Astrocyte of the cerebellum (primary cell): Measurements from ENCODE around the gene DSP.

Experiments
- DNase-seq: peaks from one replicate; pipeline ENCODE4 v3.0.0-alpha.2; 2011; ENCODE audit warnings: low read depth
- H3K4me3 ChIP-seq: 2 replicates; pipeline ENCODE4 v1.5.1; 2011; ENCODE audit warnings: mild to moderate bottlenecking, low read depth, low read length, moderate library complexity
- in situ Hi-C: cut with HindIII; loops from 2 replicates; pipeline ENCODE4 v1.10.0; 2017; ENCODE audit warnings: low sequenced_read_pairs
- TF ChIP-seq, protein P1 (sequence below): IDR thresholded peaks from 2 replicates; pipeline ENCODE4 v1.5.1; 2012; ENCODE audit warnings: low read length, low read depth, moderate library complexity, mild to moderate bottlenecking; ENCODE audit errors: missing control alignments

Gene DSP

DNA sequence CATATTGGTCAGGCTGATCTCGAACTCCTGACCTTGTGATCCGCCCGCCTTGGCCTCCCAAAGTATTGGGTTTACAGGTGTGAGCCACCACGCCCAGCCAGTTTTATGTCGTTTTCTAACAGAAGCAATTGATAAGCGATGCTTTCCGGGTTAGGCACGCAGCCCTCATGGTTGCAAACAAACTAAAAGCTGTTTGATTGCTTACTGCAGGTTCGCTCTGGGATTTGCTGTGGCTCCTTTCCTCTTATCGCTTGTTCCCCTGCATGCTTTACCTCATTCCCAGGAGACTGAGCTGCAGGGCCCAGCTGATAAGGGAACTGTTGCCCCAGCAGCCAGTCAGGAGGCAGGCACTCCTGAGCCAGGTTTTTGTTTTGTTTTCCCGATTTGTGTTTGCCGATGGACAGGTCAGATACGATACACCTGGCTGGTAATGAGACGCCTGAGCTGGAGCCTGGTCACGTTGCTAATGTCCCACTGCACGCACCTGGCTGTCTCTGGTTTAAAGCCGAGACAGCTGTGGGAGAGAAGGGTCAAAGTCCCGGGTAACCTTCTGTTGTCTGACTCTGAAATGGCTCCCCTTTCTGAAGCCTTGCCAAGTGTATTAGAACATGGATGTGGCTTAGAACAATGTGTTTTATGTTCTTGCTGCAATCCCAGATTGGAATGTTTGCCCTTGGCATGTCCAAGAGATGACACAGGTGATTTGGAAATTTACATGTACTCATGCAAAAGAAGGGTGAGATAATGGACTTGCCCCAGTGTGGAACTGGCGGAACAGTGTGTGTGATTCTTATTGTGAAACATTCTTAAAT is 19.9 kb downstream of the DSP start:
- in situ Hi-C loops: no loop called here
- TF ChIP-seq, protein P1, sequence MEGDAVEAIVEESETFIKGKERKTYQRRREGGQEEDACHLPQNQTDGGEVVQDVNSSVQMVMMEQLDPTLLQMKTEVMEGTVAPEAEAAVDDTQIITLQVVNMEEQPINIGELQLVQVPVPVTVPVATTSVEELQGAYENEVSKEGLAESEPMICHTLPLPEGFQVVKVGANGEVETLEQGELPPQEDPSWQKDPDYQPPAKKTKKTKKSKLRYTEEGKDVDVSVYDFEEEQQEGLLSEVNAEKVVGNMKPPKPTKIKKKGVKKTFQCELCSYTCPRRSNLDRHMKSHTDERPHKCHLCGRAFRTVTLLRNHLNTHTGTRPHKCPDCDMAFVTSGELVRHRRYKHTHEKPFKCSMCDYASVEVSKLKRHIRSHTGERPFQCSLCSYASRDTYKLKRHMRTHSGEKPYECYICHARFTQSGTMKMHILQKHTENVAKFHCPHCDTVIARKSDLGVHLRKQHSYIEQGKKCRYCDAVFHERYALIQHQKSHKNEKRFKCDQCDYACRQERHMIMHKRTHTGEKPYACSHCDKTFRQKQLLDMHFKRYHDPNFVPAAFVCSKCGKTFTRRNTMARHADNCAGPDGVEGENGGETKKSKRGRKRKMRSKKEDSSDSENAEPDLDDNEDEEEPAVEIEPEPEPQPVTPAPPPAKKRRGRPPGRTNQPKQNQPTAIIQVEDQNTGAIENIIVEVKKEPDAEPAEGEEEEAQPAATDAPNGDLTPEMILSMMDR: no peak
- no peak overlapping the region for H3K4me3 ChIP-seq
- DNase-seq: no peak

- TF ChIP-seq, protein P1: no peak
- in situ Hi-C loops: no loop called here
- DNase-seq: no peak
Measured at GRCh38 chr6:7562769-7563168, 21.3 kb downstream of the DSP start.

DNA sequence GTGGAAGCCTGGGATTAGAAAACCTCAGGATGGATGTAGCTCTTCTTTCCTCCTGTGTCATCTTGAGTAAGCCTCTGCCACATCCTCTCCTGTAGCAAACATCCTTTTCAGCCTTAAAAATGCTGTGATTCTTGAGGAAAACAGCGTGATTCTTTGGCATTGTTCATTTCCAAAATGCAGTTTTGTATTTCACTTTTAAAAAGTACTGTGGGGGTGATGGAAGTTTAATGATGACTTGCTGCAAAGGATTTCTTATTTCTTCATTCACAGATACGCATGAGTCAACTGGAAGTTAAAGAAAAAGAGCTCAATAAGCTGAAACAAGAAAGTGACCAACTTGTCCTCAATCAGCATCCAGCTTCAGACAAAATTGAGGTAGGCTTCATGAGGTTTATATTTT is 24.6 kb downstream of the DSP start:
- no peak overlapping the region for H3K4me3 ChIP-seq
- in situ Hi-C loops: no loop called here
- TF ChIP-seq, protein P1: no peak
- DNase-seq: no peak

More at GRCh38 chr6:7562769-7563168, 21.3 kb downstream of the DSP start:
- no peak overlapping the region for H3K4me3 ChIP-seq

- no peak overlapping the region for H3K4me3 ChIP-seq
- no peak for DNase-seq
- in situ Hi-C loops: no loop called here
- TF ChIP-seq, protein P1: no peak
Measured at GRCh38 chr6:7566617-7567173, 25.2 kb downstream of the DSP start.

DNA sequence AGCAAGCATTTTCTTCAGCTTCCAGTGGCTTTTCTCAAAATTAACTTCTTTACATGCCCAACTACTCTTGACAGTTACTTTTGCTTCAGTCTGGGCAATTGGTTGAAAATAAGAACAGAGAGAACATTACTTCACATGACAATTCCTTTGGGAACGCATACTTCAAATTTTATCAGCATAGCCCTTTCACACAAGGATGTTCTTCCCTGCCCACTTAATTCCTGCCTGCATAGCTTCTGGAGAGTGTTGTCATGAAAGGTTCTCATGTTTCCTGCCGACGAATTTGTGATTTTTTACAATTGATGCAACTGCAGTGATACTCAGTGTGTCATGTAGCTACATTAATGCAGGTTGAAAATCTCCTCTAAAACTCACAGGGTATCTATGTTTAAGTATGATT is 26.6 kb downstream of the DSP start:
- DNase-seq: no peak
- H3K4me3 ChIP-seq: no peak overlapping the region
- TF ChIP-seq, protein P1: no peak
- in situ Hi-C loops: no loop called here

- no peak for DNase-seq
- in situ Hi-C loops: no loop called here
- no peak overlapping the region for H3K4me3 ChIP-seq
- TF ChIP-seq, protein P1: no peak
Measured at GRCh38 chr6:7569082-7569481, 27.6 kb downstream of the DSP start.
